PFSK-1 (cell line): ENCODE data around the gene FBXO34.

Experiments
- FOXP2 ChIP-seq: optimal IDR thresholded peaks from 2 replicates; pipeline ENCODE3; 2011; ENCODE audit warnings: borderline replicate concordance, control low read depth, inconsistent platforms; ENCODE audit not compliant: insufficient read depth; ENCODE audit errors: extremely low read length, extremely low read depth
- POLR2AphosphoS5 ChIP-seq: IDR thresholded peaks from 2 replicates; pipeline ENCODE4 v1.6.1; 2012; ENCODE audit warnings: low read depth, mild to moderate bottlenecking, control low read depth, low read length, moderate library complexity
- REST ChIP-seq, 2 experiments: IDR thresholded peaks; 2 replicates each; pipeline versions ENCODE4 v1.6.1 to v1.8.0; 2011 to 2012; ENCODE audit warnings: low read depth in 2 of 2, low read length in 2 of 2, control low read depth in 1 of 2, inconsistent platforms in 1 of 2, mild to moderate bottlenecking in 1 of 2, moderate library complexity in 1 of 2; ENCODE audit not compliant: insufficient read depth in 1 of 2
- SIN3A ChIP-seq: IDR thresholded peaks from 2 replicates; pipeline ENCODE4 v1.6.1; 2012; ENCODE audit warnings: mild to moderate bottlenecking, low read length, moderate library complexity, borderline replicate concordance; ENCODE audit not compliant: insufficient read depth
- TAF1 ChIP-seq: IDR thresholded peaks from 2 replicates; pipeline ENCODE4 v1.6.1; 2012; ENCODE audit warnings: low read length, control low read depth, borderline replicate concordance; ENCODE audit not compliant: insufficient read depth

Gene FBXO34

GRCh38 chr14:55398679-55399078, 127.5 kb downstream of the FBXO34 start:
- no peak for TF ChIP-seq POLR2AphosphoS5
- TF ChIP-seq REST (IDR thresholded peaks at IDR 0.05; ENCODE audit: insufficient read depth in 1 of 2, low read depth in 2 of 2, low read length in 2 of 2): no peak
- TF ChIP-seq SIN3A: no peak
- no peak for TF ChIP-seq FOXP2
- TF ChIP-seq TAF1: no peak

DNA sequence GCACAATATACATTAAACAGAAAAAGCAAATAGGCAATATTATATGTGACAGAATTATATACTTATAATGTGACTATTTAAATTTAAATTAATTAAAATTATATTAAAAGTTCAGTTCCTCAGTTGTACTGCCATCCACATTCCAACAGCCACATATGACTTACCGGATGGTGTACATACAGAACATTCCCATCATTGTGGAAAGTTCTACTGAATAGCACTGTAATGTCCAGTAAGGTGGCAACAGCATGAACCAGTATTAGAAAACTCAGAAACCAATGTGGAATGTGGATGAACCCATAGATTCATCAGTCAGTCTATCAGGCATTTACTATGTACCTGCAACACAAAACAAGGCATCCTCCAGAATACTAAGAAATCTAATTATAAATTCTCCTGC, 128.0 kb downstream of the FBXO34 start:
- TF ChIP-seq POLR2AphosphoS5 (no peak), REST (IDR thresholded peaks at IDR 0.05; ENCODE audit: insufficient read depth in 1 of 2, low read depth in 2 of 2, low read length in 2 of 2) (no peak), SIN3A (no peak), FOXP2 (no peak), TAF1 (no peak)

GRCh38 chr14:55399852-55400251, 128.6 kb downstream of the FBXO34 start:
- TF ChIP-seq FOXP2 (no peak), SIN3A (no peak), TAF1 (no peak), POLR2AphosphoS5 (no peak), REST (IDR thresholded peaks at IDR 0.05; ENCODE audit: insufficient read depth in 1 of 2, low read depth in 2 of 2, low read length in 2 of 2) (no peak)

DNA sequence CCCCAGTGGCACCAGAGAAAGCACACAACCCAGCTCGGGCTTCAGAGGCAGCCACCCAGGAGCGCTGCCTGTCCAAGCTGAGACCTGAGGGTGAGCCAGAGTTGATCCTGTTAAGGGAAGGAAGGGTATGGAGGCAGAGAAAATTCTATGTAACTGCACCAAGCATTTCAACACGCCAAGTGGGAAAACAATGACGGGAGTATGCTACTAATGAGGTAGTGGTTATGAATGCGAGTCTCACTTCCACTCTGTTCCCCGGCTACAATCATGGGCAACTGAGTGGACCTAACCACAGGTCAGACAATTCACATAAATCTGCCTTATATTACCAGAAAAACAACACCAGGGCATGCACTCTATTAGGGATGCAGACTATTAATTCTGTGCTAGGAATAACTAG, 130.5 kb downstream of the FBXO34 start:
- no peak for TF ChIP-seq REST (IDR thresholded peaks at IDR 0.05; ENCODE audit: insufficient read depth in 1 of 2, low read depth in 2 of 2, low read length in 2 of 2)
